Heart left ventricle (tissue), 13 donors: ENCODE measurements around the gene TRAPPC5.

Experiments used
- POLR2A ChIP-seq, 2 donors: fragments of 450-650 bp; IDR thresholded peaks; one replicate each; pipeline ENCODE4 v1.6.1; 2017; ENCODE audit warnings: antibody characterized with exemption in 2 of 2, mild to moderate bottlenecking in 2 of 2, moderate library complexity in 2 of 2
- TF ChIP-seq, protein P1 (sequence below), 12 donors: fragments of 200-600 bp; sonication (generic) in 4 of 12; IDR thresholded peaks; one replicate each; pipeline versions ENCODE4 v1.5.0 to v1.8.0; 2018 to 2022; ENCODE audit warnings: antibody characterized with exemption in 12 of 12, mild to moderate bottlenecking in 5 of 12
- donor health status: ischemic (EF 13 %, LVEDD 7.1; RV severe dilation, severe dysfunction).
- donor health status: DM: no; HTN: yes; CAD: no.
- donor health status: DM: no; HTN: no; CAD: no.
- donor health status: ischemic (EF 25% LVEDD 6.9; RV normal size, moderate dysfunction).
- donor health status: ischemic (EF 25% LVEDD 5.7; RV mildly dilated, moderate dysfunction).
- donor health status: ischemic (EF 35%, LVEDD 5.7; RV mildly dilated, moderate dysfunction).
- donor health status: nonischemic (EF 11% LVEDD 7.7; RV severe dilation, severe dysfunction).
- donor health status: DM: yes; HTN: yes; CAD: no.
- donor health status: PGD.
- donor health status: ischemic (EF 29% LVEDD 5.4; RV normal size, mild dysfunction).
- donor health status: nonischemic (EF 23%, LVEDD 6.1; RV moderate dilation, normal function).

DNA sequence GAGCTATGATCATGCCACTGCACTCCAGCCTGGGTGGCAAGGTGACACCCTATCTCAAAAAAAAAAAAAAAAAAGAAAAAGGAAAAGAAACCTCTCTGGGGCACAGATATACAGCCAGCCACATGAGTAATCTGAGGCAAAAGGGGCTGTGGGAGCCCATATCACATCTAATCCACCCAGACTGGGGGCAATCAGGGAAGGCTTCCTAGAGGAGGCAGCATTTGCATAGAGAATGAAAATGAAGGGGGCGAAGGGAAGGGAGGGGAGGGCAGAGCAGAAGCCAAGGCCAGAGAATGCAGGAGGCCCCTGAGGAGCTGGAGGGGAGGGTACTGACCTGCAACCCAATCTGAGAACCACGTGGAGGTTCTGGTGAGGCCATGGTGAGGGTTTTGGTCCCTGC, 30.5 kb upstream of the TRAPPC5 start:
- TF ChIP-seq, protein P1, sequence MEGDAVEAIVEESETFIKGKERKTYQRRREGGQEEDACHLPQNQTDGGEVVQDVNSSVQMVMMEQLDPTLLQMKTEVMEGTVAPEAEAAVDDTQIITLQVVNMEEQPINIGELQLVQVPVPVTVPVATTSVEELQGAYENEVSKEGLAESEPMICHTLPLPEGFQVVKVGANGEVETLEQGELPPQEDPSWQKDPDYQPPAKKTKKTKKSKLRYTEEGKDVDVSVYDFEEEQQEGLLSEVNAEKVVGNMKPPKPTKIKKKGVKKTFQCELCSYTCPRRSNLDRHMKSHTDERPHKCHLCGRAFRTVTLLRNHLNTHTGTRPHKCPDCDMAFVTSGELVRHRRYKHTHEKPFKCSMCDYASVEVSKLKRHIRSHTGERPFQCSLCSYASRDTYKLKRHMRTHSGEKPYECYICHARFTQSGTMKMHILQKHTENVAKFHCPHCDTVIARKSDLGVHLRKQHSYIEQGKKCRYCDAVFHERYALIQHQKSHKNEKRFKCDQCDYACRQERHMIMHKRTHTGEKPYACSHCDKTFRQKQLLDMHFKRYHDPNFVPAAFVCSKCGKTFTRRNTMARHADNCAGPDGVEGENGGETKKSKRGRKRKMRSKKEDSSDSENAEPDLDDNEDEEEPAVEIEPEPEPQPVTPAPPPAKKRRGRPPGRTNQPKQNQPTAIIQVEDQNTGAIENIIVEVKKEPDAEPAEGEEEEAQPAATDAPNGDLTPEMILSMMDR (IDR thresholded peaks at IDR 0.05), result no peak
- TF ChIP-seq POLR2A (IDR thresholded peaks at IDR 0.05), result no peak
